COLO829 (cell line): ENCODE data around the gene SLC4A1AP.
"Not testable (repeated sequence)": the region's sequence is repeated elsewhere in the genome, so short reads cannot be mapped to it uniquely, and the experiment has no call there.

Experiments used
- DNase-seq: peaks from one replicate; pipeline ENCODE4 v3.0.0; 2012; ENCODE audit warnings: low spot score

SLC4A1AP gene

DNA sequence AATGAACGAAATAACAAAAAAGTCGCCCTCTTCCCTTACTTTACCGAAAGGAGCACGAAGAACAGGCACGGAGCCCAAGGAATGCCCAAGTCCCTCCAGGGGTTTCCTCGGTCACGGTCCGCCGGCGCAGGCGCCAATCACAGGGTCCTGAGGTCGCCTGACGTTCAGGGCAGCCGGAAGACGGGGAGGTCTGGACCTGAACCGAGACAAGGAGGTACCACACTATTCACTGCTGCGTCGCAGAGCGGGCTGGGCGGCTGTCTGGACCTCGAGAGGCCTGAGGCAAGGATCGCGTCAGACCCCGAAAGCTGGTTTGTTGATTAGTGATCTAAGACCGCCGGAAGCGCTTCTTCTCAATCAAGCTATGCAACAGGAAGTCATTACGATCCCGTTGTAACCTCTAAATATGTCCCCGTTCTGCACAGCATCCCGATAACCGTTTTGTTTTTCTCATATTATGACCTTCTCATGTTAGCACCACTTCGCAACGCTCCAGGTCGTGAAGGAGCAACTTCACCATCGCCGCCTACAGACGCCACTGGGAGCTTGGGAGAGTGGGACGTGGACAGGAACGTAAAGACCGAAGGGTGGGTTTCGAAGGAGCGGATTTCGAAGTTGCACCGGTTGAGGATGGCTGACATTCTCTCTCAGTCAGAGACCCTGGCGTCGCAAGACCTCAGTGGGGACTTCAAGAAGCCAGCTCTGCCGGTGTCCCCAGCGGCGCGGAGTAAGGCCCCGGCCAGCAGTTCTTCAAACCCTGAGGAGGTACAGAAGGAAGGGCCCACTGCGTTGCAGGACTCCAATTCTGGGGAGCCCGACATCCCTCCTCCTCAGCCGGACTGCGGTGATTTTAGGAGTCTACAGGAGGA is at the start of gene SLC4A1AP, which contains the start of gene SUPT7L:
SLC4A1AP (plus strand) TSS at position 605 of the 869 bp plus-strand sequence; CDS start at position 631, 26 bp downstream.
SUPT7L (minus strand) TSS at position 330 of the 869 bp plus-strand sequence. CDS start 1,422 bp downstream, outside the sequence.
- peak; percentile 79 for DNase-seq

GRCh38 chr2:27613985-27614384 is 49.7 kb upstream of the SLC4A1AP start:
- DNase-seq = no peak

GRCh38 chr2:27615316-27615715 is 48.4 kb upstream of the SLC4A1AP start:
- no peak for DNase-seq

DNA sequence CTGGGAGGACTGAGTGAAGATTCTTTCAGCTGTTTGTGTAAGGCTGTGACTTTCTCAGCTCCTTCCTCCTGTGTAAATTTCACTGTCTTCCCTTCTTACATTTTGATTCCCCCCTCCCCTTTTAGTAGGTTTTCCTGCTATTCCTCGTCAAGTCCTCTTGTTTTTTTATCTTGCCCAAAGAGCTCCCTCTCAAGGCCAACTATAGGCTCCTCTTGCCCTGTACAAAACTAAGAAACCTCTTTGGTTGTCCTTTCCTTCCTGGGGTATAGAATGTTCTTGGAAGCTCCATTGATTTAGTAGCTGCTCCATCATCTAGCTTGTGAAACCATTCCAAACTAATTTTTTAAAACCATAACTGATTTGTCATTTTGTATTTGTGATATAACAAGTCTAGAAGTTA is 42.2 kb upstream of the SLC4A1AP start:
- no peak for DNase-seq

GRCh38 chr2:27622921-27623384 is 40.7 kb upstream of the SLC4A1AP start:
- peak; percentile 57 for DNase-seq

DNA sequence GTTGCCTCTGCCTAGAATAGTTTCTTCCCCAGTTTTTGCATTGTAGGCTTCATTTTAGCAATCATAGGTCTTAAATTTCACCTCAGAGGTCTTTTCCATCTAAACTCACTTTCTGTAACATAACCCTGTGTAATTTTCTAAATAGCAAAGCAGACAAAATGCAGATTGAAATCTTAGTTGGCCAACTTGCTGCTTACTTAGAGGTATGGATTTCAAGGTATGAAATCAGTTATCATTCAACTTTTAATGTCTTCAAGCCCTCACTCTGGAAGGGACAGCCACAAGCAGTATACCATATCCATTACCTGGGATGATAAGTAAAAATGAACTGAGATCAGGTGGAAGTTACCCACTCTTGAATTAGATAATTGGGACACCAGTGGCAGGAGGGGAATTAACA is 38.7 kb upstream of the SLC4A1AP start:
- DNase-seq = no peak

DNA sequence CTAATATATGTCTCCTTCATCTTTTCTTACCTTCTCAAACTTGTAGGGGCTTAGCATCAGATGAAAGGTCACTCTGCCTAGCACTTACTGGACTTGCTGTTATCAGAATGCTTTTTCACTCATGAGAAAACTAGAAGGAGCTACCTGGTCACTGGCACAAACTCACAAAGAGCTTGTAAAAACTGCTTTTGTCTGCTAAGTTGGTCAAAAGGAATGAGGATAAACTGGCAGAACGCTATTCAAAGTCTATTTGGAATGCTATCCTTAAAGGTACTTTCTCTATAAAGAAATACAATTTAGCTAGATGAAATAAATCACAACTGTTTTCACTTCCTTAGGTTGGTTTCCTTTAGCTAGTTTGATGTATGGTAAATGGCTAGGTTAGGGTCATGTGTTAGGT is 37.4 kb upstream of the SLC4A1AP start:
- DNase-seq = not testable (repeated sequence)

GRCh38 chr2:27626921-27627320 is 36.8 kb upstream of the SLC4A1AP start:
- DNase-seq = not testable (repeated sequence)

GRCh38 chr2:27627963-27628766 is 35.5 kb upstream of the SLC4A1AP start:
- peak; percentile 25 for DNase-seq

DNA sequence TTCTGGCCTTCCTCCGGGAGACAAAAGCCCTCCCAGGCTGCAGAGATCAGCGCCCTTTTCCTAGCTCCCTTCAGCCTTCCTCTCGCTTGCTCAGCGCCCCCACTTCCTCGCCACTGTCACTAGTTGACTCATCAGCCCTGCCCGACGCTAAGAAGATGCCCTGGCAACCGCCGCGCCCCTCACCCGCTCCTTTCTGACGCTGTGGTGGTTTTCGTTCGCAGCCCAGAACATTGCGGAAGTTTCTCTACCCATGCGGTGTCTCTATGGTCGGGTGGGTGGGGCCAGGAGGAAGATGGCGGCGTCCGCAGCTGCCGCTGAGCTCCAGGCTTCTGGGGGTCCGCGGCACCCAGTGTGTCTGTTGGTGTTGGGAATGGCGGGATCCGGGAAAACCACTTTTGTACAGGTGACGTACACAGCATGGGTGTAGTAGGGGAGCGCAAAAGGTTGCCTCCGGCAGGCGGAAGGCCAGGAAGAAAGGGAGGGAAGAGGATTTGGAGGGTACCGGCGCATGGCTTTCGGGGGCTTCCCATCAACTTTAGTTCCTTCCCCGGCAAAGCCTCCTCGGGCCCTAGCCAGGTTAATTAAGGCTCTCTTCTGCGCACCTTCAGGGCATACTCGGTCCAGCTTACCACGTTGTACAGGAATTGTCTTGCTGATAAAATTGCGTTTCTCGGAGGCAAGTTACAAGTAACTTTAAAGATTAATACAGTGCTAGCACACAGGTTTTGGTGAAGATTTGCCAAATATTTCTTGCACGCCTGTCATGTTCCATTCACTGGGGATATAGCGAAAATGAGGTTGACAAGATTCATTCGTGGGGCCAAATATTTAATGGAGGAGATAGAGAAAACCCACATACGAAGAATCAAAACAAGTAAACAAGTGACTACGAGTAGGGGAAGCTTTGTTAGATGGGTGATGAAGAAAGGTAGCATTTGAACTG is 34.7 kb upstream of the SLC4A1AP start, which contains the start of the genes CCDC121 and GPN1:
CCDC121 (minus strand) TSS at position 246 of the 943 bp plus-strand sequence. CDS start 1,213 bp downstream, outside the sequence.
GPN1 (plus strand) TSS at position 284 of the 943 bp plus-strand sequence; CDS start at position 293, 9 bp downstream.
- peak; percentile 90 for DNase-seq

- DNase-seq = not testable (repeated sequence)
Measured at GRCh38 chr2:27630257-27630656, 33.4 kb upstream of the SLC4A1AP start.

DNA sequence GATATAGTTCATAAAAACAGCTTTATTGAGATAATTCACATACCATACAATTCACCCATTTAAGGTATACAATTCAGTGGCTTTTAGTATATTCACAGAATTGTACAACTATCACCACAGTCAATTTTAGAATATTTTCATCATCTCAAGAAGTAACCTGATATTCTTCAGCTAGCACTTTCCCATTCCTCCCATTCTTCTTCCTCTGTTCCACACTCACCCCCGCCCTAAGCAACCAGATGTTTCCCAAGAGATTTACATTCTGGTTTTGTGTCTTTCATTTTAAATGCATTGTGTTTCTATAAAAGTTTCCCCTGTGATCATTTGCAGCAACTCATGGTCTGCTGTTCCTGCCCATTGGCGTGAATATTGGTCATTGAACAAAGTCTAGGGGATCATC is 29.4 kb upstream of the SLC4A1AP start:
- DNase-seq = no peak

GRCh38 chr2:27636766-27637165 is 26.9 kb upstream of the SLC4A1AP start:
- DNase-seq = no peak

DNA sequence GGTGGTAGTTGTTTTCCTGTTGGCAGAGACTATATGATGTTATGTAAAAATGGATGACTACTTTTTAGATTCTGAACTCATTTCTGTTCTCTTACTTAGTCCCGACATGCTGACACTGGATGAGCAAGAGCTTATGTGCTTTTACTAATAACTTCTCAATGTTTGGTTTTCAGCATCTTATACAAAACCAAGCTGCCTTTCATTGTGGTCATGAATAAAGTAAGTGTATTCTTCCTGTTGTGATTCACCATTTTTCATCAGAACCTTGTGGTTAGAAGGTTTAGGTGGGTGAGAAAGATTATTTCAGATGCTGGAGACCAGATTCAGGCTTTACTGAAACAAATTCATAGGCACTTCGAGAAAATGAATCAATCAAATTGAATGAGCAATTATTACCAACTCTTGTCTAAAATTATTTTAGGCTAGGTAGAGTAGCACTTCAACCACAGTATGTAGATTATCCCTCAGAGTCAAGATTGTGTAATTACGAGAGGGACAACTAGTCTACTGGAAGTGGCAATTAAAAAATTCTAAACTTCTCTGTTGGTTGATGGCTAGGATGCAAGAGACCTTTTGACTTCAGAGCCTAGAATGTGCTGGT is 25.6 kb upstream of the SLC4A1AP start:
- DNase-seq = no peak

- DNase-seq = no peak
Measured at GRCh38 chr2:27638709-27639108, 25.0 kb upstream of the SLC4A1AP start.

DNA sequence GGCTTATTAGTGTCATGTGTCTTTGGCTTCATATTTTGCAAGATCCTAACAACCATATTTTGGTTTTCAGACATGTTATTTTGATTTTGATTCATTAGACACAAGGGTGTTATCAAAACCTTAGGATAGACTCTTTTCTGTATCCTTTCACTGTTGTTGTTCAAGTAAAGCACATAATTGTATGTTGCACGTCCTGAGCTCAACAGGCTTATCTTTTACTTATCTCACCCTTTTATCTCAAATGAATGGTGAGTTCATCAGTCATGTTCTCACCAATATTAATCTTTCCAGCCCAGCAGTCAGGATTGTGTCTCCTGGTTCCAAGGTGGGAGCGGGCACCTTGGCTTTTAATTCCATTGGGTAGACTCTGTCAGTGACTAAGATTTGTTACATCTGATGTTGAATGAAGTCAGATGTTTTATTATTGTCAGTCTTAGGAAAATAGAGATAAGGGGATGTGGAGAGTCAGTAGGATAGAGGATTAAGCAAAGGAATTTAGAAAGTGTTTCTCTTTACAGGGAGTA is 22.9 kb upstream of the SLC4A1AP start:
- DNase-seq = no peak

GRCh38 chr2:27645197-27645596 is 18.5 kb upstream of the SLC4A1AP start:
- no peak for DNase-seq

GRCh38 chr2:27647289-27647688 is 16.4 kb upstream of the SLC4A1AP start:
- DNase-seq = no peak

- no peak for DNase-seq
Measured at GRCh38 chr2:27647737-27648136, 16.0 kb upstream of the SLC4A1AP start.

- no peak for DNase-seq
Measured at GRCh38 chr2:27651056-27651455, 12.6 kb upstream of the SLC4A1AP start.

DNA sequence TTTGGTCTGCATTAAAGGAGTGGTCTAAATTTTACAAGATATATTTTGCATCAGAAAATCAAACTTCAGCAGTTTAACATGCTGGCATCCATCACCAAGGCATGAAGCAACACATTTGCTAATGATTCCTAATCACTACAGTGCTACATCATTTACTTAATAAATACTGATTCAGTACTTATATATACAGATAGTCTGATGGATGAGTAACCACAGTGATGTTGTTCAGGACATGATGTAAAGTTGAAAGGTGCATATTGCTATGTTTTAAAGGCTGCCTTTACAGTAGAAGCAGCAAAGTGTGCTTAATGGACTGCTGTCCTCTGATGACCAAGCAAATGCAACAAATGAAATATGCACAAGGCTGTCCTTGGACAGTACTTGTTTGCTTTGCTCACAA is 11.3 kb upstream of the SLC4A1AP start:
- no peak for DNase-seq
